GM19328 (cell line): ENCODE measurements around the gene LARP1.

ENCODE experiments used
- ATAC-seq: cut with Tn5 transposase; IDR thresholded peaks from one replicate; pipeline ENCODE4 v1.9.1; 2021; ENCODE audit warnings: mild to moderate bottlenecking, moderate library complexity; ENCODE audit not compliant: unreplicated experiment

The LARP1 gene

GRCh38 chr5:154788212-154788611, 33.0 kb downstream of the LARP1 start:
- no peak for ATAC-seq

GRCh38 chr5:154791535-154791934, 36.4 kb downstream of the LARP1 start:
- peak; percentile 61 for ATAC-seq

- no peak for ATAC-seq
These were observed 38.7 kb downstream of the LARP1 start for GRCh38 chr5:154793599-154794524.

- ATAC-seq: no peak
These were observed 39.5 kb downstream of the LARP1 start for GRCh38 chr5:154794525-154795234.

- no peak for ATAC-seq
These were observed 40.0 kb downstream of the LARP1 start for GRCh38 chr5:154795235-154795596.

- no peak for ATAC-seq
These were observed 42.6 kb downstream of the LARP1 start for GRCh38 chr5:154797762-154798161.

GRCh38 chr5:154800582-154800981, 45.4 kb downstream of the LARP1 start:
- ATAC-seq: no peak

GRCh38 chr5:154801083-154801482, 45.9 kb downstream of the LARP1 start:
- no peak for ATAC-seq

- no peak for ATAC-seq
These were observed 46.9 kb downstream of the LARP1 start for GRCh38 chr5:154802050-154802449.

GRCh38 chr5:154806176-154806575, 51.0 kb downstream of the LARP1 start:
- no peak for ATAC-seq

- no peak for ATAC-seq
These were observed 56.1 kb downstream of the LARP1 start for GRCh38 chr5:154811239-154811638.

- no peak for ATAC-seq
These were observed 56.7 kb downstream of the LARP1 start for GRCh38 chr5:154811653-154812465.

- ATAC-seq: no peak
These were observed 58.0 kb downstream of the LARP1 start for GRCh38 chr5:154813158-154813557.

- no peak for ATAC-seq
These were observed 58.6 kb downstream of the LARP1 start for GRCh38 chr5:154813736-154814135.

GRCh38 chr5:154815025-154815424, 59.8 kb downstream of the LARP1 start:
- no peak for ATAC-seq

- no peak for ATAC-seq
These were observed 60.6 kb downstream of the LARP1 start for GRCh38 chr5:154815684-154816247.

- ATAC-seq: no peak
These were observed 61.8 kb downstream of the LARP1 start for GRCh38 chr5:154816891-154817492.

- no peak for ATAC-seq
These were observed 62.6 kb downstream of the LARP1 start for GRCh38 chr5:154817815-154818214.

- no peak for ATAC-seq
These were observed 63.4 kb downstream of the LARP1 start for GRCh38 chr5:154818471-154819116.

GRCh38 chr5:154819546-154819945, 64.4 kb downstream of the LARP1 start:
- no peak for ATAC-seq
